ENCODE measurements around the gene CCZ1. TPM values are rescaled to one million over a fixed set of nuclear protein-coding genes. Genes with fewer than 3 reads are reported as not detected.
"Not testable (repeated sequence)": the region's sequence is repeated elsewhere in the genome, so short reads cannot be mapped to it uniquely, and the experiment has no call there.

Gene CCZ1
- total RNA-seq, result 10 to 100 TPM; 49.3 to 72.8 (median 51.3) TPM
- long read RNA-seq, donor 1, transcript CCZ1-201 (15 exons, 1,802 nt), result major isoform, 56 of 66 reads
- long read RNA-seq, donor 1, partial matches to known transcripts, result 0 of 66 reads
- long read RNA-seq, donor 1, other reads (novel, unspliced or antisense), result 9 of 66 reads
- long read RNA-seq, donor 2, partial matches to known transcripts, result 1 of 6 reads
- long read RNA-seq, donor 2, other reads (novel, unspliced or antisense), result 2 of 6 reads

- DNase-seq (peak; percentile 75 to 91 (median 84)), ATAC-seq (peak; percentile 99)
- H3K9me3 ChIP-seq; intact Hi-C loops (cut with DNase I, micrococcal nuclease); H3K36me3 ChIP-seq (ENCODE audit: low read depth); H3K4me1 ChIP-seq (ENCODE audit: low read depth): not testable (repeated sequence)
- H3K4me3 ChIP-seq, result peak within 1 kb of the TSS; percentile 11
Measured at GRCh38 chr7:5898480-5899224, at the start of gene CCZ1. TSS of gene CCZ1 (plus strand) at chr7:5898733. CDS start at chr7:5898800, 67 bp downstream.

DNA sequence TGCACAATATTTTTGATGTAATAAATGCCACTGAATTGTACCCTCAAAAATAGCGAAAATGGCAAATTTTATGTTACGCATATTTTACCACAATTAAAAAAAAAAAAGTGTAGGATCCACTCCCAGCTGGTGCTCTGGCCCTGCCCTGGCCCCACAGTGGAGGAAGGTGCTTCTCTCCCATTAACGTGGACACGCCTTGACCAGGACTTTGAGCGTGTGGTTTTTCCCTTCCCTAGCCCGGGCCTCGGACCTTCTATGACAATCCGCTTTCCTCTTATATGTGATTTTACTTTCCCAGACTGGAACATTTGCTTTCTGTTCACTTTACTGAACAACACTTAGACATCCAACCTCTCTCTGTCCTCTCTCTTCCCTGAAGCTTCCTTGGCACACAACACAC, 47.6 kb upstream of the CCZ1 start:
- Histone ChIP-seq H3K36me3 (ENCODE audit: low read depth) (no peaks in the 10 kb centered on the region), H3K4me3 (no peak overlapping the region), H3K9me3 (no peaks in the 10 kb centered on the region), H3K4me1 (ENCODE audit: low read depth) (no peaks in the 10 kb centered on the region)
- no peak for DNase-seq
- TF ChIP-seq, protein P1, sequence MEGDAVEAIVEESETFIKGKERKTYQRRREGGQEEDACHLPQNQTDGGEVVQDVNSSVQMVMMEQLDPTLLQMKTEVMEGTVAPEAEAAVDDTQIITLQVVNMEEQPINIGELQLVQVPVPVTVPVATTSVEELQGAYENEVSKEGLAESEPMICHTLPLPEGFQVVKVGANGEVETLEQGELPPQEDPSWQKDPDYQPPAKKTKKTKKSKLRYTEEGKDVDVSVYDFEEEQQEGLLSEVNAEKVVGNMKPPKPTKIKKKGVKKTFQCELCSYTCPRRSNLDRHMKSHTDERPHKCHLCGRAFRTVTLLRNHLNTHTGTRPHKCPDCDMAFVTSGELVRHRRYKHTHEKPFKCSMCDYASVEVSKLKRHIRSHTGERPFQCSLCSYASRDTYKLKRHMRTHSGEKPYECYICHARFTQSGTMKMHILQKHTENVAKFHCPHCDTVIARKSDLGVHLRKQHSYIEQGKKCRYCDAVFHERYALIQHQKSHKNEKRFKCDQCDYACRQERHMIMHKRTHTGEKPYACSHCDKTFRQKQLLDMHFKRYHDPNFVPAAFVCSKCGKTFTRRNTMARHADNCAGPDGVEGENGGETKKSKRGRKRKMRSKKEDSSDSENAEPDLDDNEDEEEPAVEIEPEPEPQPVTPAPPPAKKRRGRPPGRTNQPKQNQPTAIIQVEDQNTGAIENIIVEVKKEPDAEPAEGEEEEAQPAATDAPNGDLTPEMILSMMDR (IDR thresholded peaks at IDR 0.05), result no peak
- intact Hi-C loops (cut with DNase I, micrococcal nuclease), result no loop called here
- ATAC-seq, result no peak

DNA sequence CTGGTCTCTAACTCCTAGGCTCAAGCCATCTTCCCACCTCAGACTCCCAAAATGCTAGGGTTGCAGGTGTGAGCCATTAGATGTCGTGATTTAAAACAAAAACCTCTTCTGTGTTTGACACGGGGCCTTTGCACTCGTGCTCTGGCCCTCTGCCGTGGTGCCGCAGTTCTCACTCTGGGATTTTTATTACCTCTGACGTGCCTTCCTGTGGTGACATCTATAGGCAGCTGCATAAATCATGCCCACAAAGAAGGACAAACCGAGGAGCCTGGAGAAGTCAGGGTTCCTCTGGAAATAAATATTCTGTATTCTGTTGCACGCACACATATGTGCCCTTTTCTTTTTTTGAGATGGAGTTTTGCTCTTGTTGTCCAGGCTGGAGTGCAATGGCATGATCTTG, 43.8 kb upstream of the CCZ1 start:
- H3K4me1 ChIP-seq (ENCODE audit: low read depth), result no peaks in the 10 kb centered on the region
- intact Hi-C loops (cut with DNase I, micrococcal nuclease), result no loop called here
- ATAC-seq (no peak), DNase-seq (no peak)
- TF ChIP-seq, protein P1 (IDR thresholded peaks at IDR 0.05), result no peak
- H3K9me3 ChIP-seq, result no peaks in the 10 kb centered on the region
- H3K4me3 ChIP-seq, result no peak overlapping the region
- no peaks in the 10 kb centered on the region for H3K36me3 ChIP-seq (ENCODE audit: low read depth)

GRCh38 chr7:5857041-5857575, 41.4 kb upstream of the CCZ1 start:
- intact Hi-C loops (cut with DNase I, micrococcal nuclease); H3K4me3 ChIP-seq; H3K4me1 ChIP-seq (ENCODE audit: low read depth); H3K9me3 ChIP-seq; H3K36me3 ChIP-seq (ENCODE audit: low read depth): not testable (repeated sequence)
- ATAC-seq (peak; percentile 63), DNase-seq (peak; percentile 25 to 61 (median 55))

- H3K4me1 ChIP-seq (ENCODE audit: low read depth); H3K9me3 ChIP-seq; H3K36me3 ChIP-seq (ENCODE audit: low read depth); intact Hi-C loops (cut with DNase I, micrococcal nuclease); H3K4me3 ChIP-seq: not testable (repeated sequence)
- peak in 2 of 3 donors; percentile 40 to 47 for DNase-seq
- ATAC-seq, result peak; percentile 77
Measured at GRCh38 chr7:5858494-5858893, 40.0 kb upstream of the CCZ1 start.

GRCh38 chr7:5861281-5861680, 37.3 kb upstream of the CCZ1 start:
- H3K4me3 ChIP-seq; intact Hi-C loops (cut with DNase I, micrococcal nuclease); DNase-seq; H3K4me1 ChIP-seq (ENCODE audit: low read depth); ATAC-seq; H3K36me3 ChIP-seq (ENCODE audit: low read depth); H3K9me3 ChIP-seq: not testable (repeated sequence)

- DNase-seq; ATAC-seq; H3K9me3 ChIP-seq; H3K36me3 ChIP-seq (ENCODE audit: low read depth); intact Hi-C loops (cut with DNase I, micrococcal nuclease); H3K4me3 ChIP-seq; H3K4me1 ChIP-seq (ENCODE audit: low read depth): not testable (repeated sequence)
Measured at GRCh38 chr7:5862753-5863366, 35.7 kb upstream of the CCZ1 start.

DNA sequence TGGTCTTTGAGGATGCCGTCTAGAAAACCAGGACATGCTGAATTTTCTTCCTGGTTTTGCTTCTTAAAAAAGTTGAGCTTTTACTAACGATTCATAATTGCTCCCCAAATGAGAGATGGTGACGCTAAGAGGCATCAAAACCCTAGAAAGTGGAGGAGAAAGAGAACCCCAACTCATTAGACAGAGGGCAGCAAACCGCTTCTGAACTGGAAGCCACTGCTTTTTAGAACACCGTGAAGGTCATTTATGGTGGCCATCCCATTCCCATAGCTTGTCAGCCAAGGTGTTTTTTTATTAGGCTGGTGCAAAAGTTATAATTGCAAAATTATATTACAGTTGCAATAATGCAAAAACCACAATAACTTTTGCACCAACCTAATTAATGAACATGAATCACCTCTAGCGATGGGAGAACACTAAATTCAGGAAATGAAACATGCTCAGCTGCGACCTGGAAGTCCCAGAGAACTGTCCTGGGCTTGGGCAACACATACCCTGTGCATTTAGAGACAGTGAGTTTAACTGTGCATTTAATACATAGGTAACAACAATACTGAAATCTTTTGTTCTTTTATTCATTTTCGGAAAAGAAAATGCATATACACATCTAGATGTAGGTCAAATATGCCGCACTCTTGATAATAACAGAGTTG, 33.1 kb upstream of the CCZ1 start:
- H3K9me3 ChIP-seq; H3K4me1 ChIP-seq (ENCODE audit: low read depth); H3K4me3 ChIP-seq; intact Hi-C loops (cut with DNase I, micrococcal nuclease); DNase-seq; ATAC-seq; H3K36me3 ChIP-seq (ENCODE audit: low read depth): not testable (repeated sequence)

All from mucosa of descending colon (tissue), 3 donors.